Effector memory CD8-positive, alpha-beta T cell (primary cell): ENCODE measurements around the gene CHN2.

Source experiments
- ATAC-seq: fragments of 150-1000 bp; cut with Tn5 transposase; replicated peaks from 2 replicates; pipeline ENCODE4 v1.10.0; 2021; ENCODE audit warnings: mild to moderate bottlenecking, moderate library complexity
- DNase-seq, 3 experiments: peaks; one replicate each; pipeline ENCODE4 v3.0.0; 2021
- H3K27ac Mint-ChIP-seq, 2 donors: one replicate each; pipeline ENCODE4 v1.8.0; 2022; ENCODE audit warnings: mild to moderate bottlenecking in 2 of 2, mixed read lengths in 2 of 2, moderate library complexity in 2 of 2
- H3K27me3 Mint-ChIP-seq, 2 donors: one replicate each; pipeline ENCODE4 v1.8.0; 2022; ENCODE audit warnings: mixed read lengths in 2 of 2
- H3K36me3 Mint-ChIP-seq: one replicate; pipeline ENCODE4 v1.8.0; 2022; ENCODE audit warnings: mild to moderate bottlenecking, moderate library complexity, mixed read lengths; ENCODE audit not compliant: insufficient read depth
- H3K4me1 Mint-ChIP-seq, 2 donors: one replicate each; pipeline ENCODE4 v1.8.0; 2022; ENCODE audit warnings: low read depth in 2 of 2, mixed read lengths in 2 of 2
- H3K4me3 Mint-ChIP-seq, 2 donors: one replicate each; pipeline ENCODE4 v1.8.0; 2022; ENCODE audit warnings: mild to moderate bottlenecking in 2 of 2, mixed read lengths in 2 of 2, moderate library complexity in 2 of 2
- H3K9me3 Mint-ChIP-seq, 2 donors: one replicate each; pipeline ENCODE4 v1.8.0; 2022; ENCODE audit warnings: mixed read lengths in 2 of 2

Gene CHN2

GRCh38 chr7:29291723-29292618, 97.4 kb downstream of the CHN2 start:
- H3K27ac Mint-ChIP-seq, result no peak overlapping the region
- no peaks in the 10 kb centered on the region for H3K36me3 Mint-ChIP-seq
- DNase-seq, result no peak
- no peak overlapping the region for H3K4me3 Mint-ChIP-seq
- H3K27me3 Mint-ChIP-seq, result no peaks in the 10 kb centered on the region
- no peak for ATAC-seq
- no peaks in the 10 kb centered on the region for H3K9me3 Mint-ChIP-seq
- H3K4me1 Mint-ChIP-seq, result peaks cover 9 to 19% of the 10 kb centered on the region in 2 donors

- no peaks in the 10 kb centered on the region for H3K36me3 Mint-ChIP-seq
- DNase-seq (no peak), ATAC-seq (no peak)
- no peaks in the 10 kb centered on the region for H3K9me3 Mint-ChIP-seq
- H3K27ac Mint-ChIP-seq, result no peak overlapping the region
- H3K4me1 Mint-ChIP-seq, result peaks cover 8 to 25% of the 10 kb centered on the region in 2 donors
- no peak overlapping the region for H3K4me3 Mint-ChIP-seq
- no peaks in the 10 kb centered on the region for H3K27me3 Mint-ChIP-seq
Observed at GRCh38 chr7:29292886-29293658, 98.5 kb downstream of the CHN2 start.

- Mint-ChIP-seq H3K27me3 (no peaks in the 10 kb centered on the region), H3K36me3 (no peaks in the 10 kb centered on the region), H3K4me3 (no peak overlapping the region), H3K9me3 (no peaks in the 10 kb centered on the region), H3K27ac (peak overlapping the region in 1 of 2 donors; percentile 20), H3K4me1 (peaks cover 4 to 28% of the 10 kb centered on the region in 2 donors)
- DNase-seq (no peak), ATAC-seq (no peak)
Observed at GRCh38 chr7:29296421-29296820, 101.8 kb downstream of the CHN2 start.

DNA sequence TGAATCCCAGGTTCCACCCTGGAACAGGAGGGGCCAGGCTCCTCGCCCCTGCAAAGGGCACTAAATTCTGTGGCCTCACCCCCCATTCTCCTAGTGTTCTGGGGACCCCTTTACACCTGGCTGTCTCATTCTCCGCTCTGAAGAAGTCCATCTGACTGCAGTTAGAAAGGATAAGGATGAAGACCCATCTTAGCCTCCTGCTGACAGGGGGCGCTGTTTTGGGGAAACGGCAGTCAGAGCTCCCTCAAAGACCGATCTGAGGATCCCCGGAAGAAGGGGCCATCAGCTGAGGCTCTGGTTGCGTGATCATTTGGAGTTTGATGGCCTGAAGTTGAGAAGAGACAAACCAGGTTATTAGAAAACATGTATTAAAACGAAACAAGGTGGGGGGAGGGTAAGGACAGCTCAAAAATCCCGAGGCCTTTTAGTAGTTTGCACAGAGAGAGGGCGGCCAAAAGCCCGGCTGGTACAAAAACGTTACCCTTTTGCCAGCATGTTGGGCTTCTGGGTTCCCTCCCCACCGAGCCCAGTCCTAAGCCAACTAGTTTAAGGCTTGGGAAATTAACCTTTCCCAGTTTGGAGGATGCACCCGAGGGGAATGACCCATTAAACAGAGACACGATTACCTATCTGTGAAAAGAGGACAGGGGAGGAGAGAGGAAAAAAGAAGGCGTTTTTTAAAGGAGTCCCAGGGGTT, 102.8 kb downstream of the CHN2 start:
- DNase-seq (no peak), ATAC-seq (no peak)
- Mint-ChIP-seq H3K4me3 (no peak overlapping the region), H3K36me3 (no peaks in the 10 kb centered on the region), H3K27me3 (no peaks in the 10 kb centered on the region), H3K4me1 (peaks cover 4 to 28% of the 10 kb centered on the region in 2 donors), H3K27ac (peak overlapping the region in 1 of 2 donors; percentile 20), H3K9me3 (no peaks in the 10 kb centered on the region)

- Mint-ChIP-seq H3K27ac (no peak overlapping the region), H3K27me3 (no peaks in the 10 kb centered on the region), H3K36me3 (no peaks in the 10 kb centered on the region), H3K4me3 (no peak overlapping the region), H3K9me3 (no peaks in the 10 kb centered on the region), H3K4me1 (peaks cover 6 to 29% of the 10 kb centered on the region in 2 donors)
- DNase-seq (no peak), ATAC-seq (no peak)
Observed at GRCh38 chr7:29299086-29299485, 104.5 kb downstream of the CHN2 start.

- Mint-ChIP-seq H3K27ac (no peak overlapping the region), H3K4me3 (no peak overlapping the region), H3K36me3 (no peaks in the 10 kb centered on the region), H3K9me3 (no peaks in the 10 kb centered on the region), H3K27me3 (no peaks in the 10 kb centered on the region), H3K4me1 (peaks cover 10 to 33% of the 10 kb centered on the region in 2 donors)
- ATAC-seq (no peak), DNase-seq (no peak)
Observed at GRCh38 chr7:29300026-29300480, 105.5 kb downstream of the CHN2 start.

GRCh38 chr7:29300649-29301048, 106.1 kb downstream of the CHN2 start:
- no peak for ATAC-seq
- Mint-ChIP-seq H3K36me3 (no peaks in the 10 kb centered on the region), H3K4me3 (no peak overlapping the region), H3K9me3 (no peaks in the 10 kb centered on the region), H3K27me3 (no peaks in the 10 kb centered on the region), H3K27ac (no peak overlapping the region), H3K4me1 (peaks cover 10 to 33% of the 10 kb centered on the region in 2 donors)
- DNase-seq, result no peak

DNA sequence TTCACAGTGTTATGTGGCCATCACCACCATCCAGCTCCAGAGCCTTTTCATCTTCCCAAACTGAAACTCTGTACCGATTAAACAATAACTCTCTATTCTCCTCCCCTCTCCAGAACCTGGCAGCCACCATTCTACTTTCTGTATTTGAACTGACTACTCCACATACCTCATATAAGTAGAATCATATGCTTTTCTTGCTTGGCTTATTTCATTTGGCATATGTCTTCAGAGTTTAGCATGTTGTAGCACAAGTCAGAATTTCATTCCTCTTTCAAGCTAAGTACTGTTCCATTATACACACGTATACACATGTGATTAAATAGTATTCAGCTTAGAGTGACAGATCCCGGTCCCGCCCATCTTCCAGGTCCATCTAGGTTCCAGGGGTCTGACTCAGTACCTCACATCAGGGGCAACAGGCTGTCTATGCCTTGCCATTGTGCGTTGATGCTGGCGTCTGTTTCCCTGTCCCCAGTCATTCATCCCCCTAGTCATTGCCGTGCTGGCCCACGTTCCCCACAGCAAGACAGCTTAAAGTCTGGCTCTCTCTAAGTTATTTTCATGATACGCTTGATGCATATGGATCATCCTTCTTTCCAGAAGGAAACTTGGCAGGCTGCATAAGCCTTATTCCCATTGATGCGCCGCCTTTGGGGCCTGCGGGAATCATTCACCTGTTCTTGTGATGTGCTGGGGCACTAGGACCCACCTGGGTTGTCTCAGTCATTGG, 108.3 kb downstream of the CHN2 start:
- H3K4me3 Mint-ChIP-seq, result no peak overlapping the region
- H3K27me3 Mint-ChIP-seq, result no peaks in the 10 kb centered on the region
- ATAC-seq, result no peak
- no peaks in the 10 kb centered on the region for H3K36me3 Mint-ChIP-seq
- H3K27ac Mint-ChIP-seq, result no peak overlapping the region
- peaks cover 10 to 24% of the 10 kb centered on the region in 2 donors for H3K4me1 Mint-ChIP-seq
- no peaks in the 10 kb centered on the region for H3K9me3 Mint-ChIP-seq
- DNase-seq, result no peak

GRCh38 chr7:29304756-29305155, 110.2 kb downstream of the CHN2 start:
- Mint-ChIP-seq H3K4me1 (peaks cover 8 to 20% of the 10 kb centered on the region in 2 donors), H3K27me3 (no peaks in the 10 kb centered on the region), H3K27ac (peak overlapping the region in 1 of 2 donors; percentile 51), H3K4me3 (no peak overlapping the region), H3K36me3 (no peaks in the 10 kb centered on the region), H3K9me3 (no peaks in the 10 kb centered on the region)
- ATAC-seq, result no peak
- DNase-seq, result no peak

DNA sequence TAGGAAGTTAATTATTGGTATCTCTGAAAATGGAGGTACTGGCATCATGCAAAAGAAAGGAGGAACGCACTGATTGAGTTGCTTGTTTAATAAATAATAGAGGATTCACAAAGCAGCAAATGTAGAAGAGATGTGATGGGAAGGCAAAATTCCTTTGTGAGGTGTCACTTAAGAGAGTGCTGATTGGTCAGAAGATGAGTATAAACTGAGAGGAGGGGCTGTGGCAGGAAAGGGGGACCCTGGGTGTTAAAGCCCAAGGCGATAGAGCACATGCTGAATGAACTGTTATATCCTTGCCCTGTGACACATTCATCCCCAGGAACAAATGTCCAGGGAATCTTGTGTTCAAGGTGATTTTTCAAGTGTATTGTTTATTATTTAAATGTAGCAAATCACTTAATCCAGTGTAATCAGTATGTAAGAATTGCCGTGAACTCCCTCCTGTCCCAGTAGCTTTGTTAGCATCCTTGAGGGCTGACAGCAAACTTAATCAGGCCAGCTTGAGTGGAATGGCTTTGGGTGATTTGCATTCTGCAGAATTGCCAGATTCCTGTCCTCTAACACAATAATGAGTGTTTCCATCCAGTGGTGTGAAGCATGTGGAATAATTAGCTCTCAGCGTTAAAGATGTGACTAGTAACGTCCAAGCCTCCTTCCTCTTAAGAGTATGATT, 111.9 kb downstream of the CHN2 start:
- Mint-ChIP-seq H3K9me3 (no peaks in the 10 kb centered on the region), H3K27ac (no peak overlapping the region), H3K4me1 (peaks cover 6 to 15% of the 10 kb centered on the region in 2 donors), H3K36me3 (no peaks in the 10 kb centered on the region), H3K4me3 (no peak overlapping the region), H3K27me3 (no peaks in the 10 kb centered on the region)
- DNase-seq (no peak), ATAC-seq (no peak)

- H3K4me1 Mint-ChIP-seq, result peaks cover 4 to 15% of the 10 kb centered on the region in 2 donors
- H3K27me3 Mint-ChIP-seq, result no peaks in the 10 kb centered on the region
- DNase-seq (no peak), ATAC-seq (no peak)
- no peak overlapping the region for H3K4me3 Mint-ChIP-seq
- no peaks in the 10 kb centered on the region for H3K36me3 Mint-ChIP-seq
- H3K9me3 Mint-ChIP-seq, result no peaks in the 10 kb centered on the region
- peak overlapping the region in 1 of 2 donors; percentile 39 for H3K27ac Mint-ChIP-seq
Observed at GRCh38 chr7:29308424-29308823, 113.8 kb downstream of the CHN2 start.

DNA sequence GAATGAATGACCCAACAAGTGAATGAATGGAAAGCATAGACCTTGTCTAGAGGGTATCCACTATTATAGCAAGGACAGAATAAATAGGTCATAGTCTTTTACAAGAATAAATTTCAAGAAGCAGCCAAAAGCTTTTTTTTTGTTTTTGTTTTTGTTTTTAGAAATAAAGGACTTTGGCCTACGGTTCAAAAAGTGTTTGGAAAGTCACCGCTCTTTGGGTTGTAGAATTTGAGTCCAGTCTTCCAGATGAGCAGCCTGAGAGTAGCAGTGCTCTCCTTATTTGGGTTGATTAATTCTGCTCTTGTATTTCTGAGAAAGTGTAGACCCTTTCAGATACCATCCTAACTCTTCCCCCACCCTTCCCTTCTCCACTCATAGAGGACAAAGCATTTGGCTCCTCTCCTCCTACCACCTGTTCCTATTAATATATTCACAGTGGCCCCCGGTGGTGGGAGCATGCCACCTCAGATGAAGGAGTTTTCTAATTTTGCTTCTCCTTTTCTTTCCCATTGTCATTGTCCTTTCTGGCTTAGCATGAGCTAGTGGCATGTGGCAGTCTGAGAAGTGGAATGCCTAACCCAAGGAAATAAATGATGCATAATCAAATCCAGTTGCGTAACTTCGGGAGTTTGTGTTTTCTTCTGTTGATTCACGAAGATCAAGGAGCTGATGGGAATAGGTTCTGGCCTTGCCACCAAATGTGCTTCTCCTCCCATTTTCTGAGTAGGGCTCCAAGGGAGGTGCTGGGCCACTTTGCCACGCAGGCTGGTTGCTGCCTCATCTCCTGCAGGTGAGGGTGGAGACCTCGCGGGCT, 114.7 kb downstream of the CHN2 start:
- peaks cover 4 to 16% of the 10 kb centered on the region in 2 donors for H3K4me1 Mint-ChIP-seq
- DNase-seq (no peak), ATAC-seq (no peak)
- no peak overlapping the region for H3K27ac Mint-ChIP-seq
- no peak overlapping the region for H3K4me3 Mint-ChIP-seq
- H3K27me3 Mint-ChIP-seq, result no peaks in the 10 kb centered on the region
- no peaks in the 10 kb centered on the region for H3K36me3 Mint-ChIP-seq
- no peaks in the 10 kb centered on the region for H3K9me3 Mint-ChIP-seq
